GM23338 (cell line): ENCODE data around the gene ALS2. TPM values are rescaled to one million over a fixed set of nuclear protein-coding genes. Genes with fewer than 3 reads are reported as not detected.
A peak's percentile ranks its signal among the peaks of the same experiment; 100 is the strongest.

Experiments used
- ATAC-seq: fragments of 200-7000 bp; cut with Tn5 transposase; 3 replicates; pipeline ENCODE4 v1.9.1; 2020
- DNase-seq: peaks from one replicate; pipeline ENCODE4 v3.0.0-alpha.2; 2015; ENCODE audit warnings: low spot score
- H2AFZ ChIP-seq: fragments of 200-600 bp; sonication (generic); 2 replicates; pipeline ENCODE4 v1.8.0; 2016; ENCODE audit warnings: antibody characterized with exemption, mild to moderate bottlenecking, moderate library complexity
- H3F3A ChIP-seq: fragments of 200-600 bp; sonication (generic); replicated peaks from 2 replicates; pipeline ENCODE4 v1.8.0; 2017; ENCODE audit warnings: antibody characterized with exemption, mixed run types, low read depth
- H3K27ac ChIP-seq: fragments of 200-600 bp; sonication (generic); 2 replicates; pipeline ENCODE4 v1.6.1; 2016; ENCODE audit warnings: low read depth
- H3K27me3 ChIP-seq: fragments of 200-600 bp; sonication (generic); 2 replicates; pipeline ENCODE4 v1.8.0; 2016; ENCODE audit warnings: mild to moderate bottlenecking, mixed run types, moderate library complexity; ENCODE audit not compliant: insufficient read depth
- H3K36me3 ChIP-seq: fragments of 200-600 bp; sonication (generic); 2 replicates; pipeline ENCODE4 v1.8.0; 2016; ENCODE audit warnings: mild to moderate bottlenecking; ENCODE audit not compliant: insufficient read depth
- H3K4me1 ChIP-seq: fragments of 200-600 bp; sonication (generic); 2 replicates; pipeline ENCODE4 v1.8.0; 2016; ENCODE audit warnings: mild to moderate bottlenecking, moderate library complexity; ENCODE audit not compliant: insufficient read depth
- H3K4me2 ChIP-seq: fragments of 200-600 bp; sonication (generic); 2 replicates; pipeline ENCODE4 v1.7.1; 2017; ENCODE audit warnings: mixed run types
- H3K4me3 ChIP-seq: fragments of 200-600 bp; sonication (generic); 2 replicates; pipeline ENCODE4 v1.6.1; 2016; ENCODE audit warnings: mixed run types
- H3K79me2 ChIP-seq: fragments of 200-600 bp; sonication (generic); replicated peaks from 2 replicates; pipeline ENCODE4 v1.8.0; 2017; ENCODE audit warnings: mild to moderate bottlenecking; ENCODE audit not compliant: insufficient read depth
- H3K9me2 ChIP-seq: fragments of 200-600 bp; sonication (generic); 2 replicates; pipeline ENCODE4 v1.8.0; 2017; ENCODE audit not compliant: insufficient read depth
- H4K20me1 ChIP-seq: fragments of 200-600 bp; sonication (generic); replicated peaks from 2 replicates; pipeline ENCODE4 v1.8.0; 2017; ENCODE audit warnings: mild to moderate bottlenecking; ENCODE audit not compliant: insufficient read depth
- H3K27ac Mint-ChIP-seq: 2 replicates; pipeline ENCODE4 v1.8.0; 2020; ENCODE audit warnings: inconsistent platforms, mild to moderate bottlenecking, moderate library complexity, mixed read lengths
- H3K27me3 Mint-ChIP-seq: 3 replicates; pipeline ENCODE4 v1.8.0; 2022; ENCODE audit warnings: low read depth, mild to moderate bottlenecking, moderate library complexity, mixed read lengths, inconsistent platforms; ENCODE audit not compliant: insufficient read depth, poor library complexity
- H3K36me3 Mint-ChIP-seq: 3 replicates; pipeline ENCODE4 v1.8.0; 2021; ENCODE audit warnings: low read depth, mild to moderate bottlenecking, inconsistent platforms, moderate library complexity, mixed read lengths
- H3K4me1 Mint-ChIP-seq: 3 replicates; pipeline ENCODE4 v1.8.0; 2020; ENCODE audit warnings: mild to moderate bottlenecking, inconsistent platforms, mixed read lengths
- H3K4me3 Mint-ChIP-seq: 3 replicates; pipeline ENCODE4 v1.8.0; 2021; ENCODE audit warnings: moderate library complexity, mild to moderate bottlenecking, inconsistent platforms, mixed read lengths
- H3K9me3 Mint-ChIP-seq: 3 replicates; pipeline ENCODE4 v1.8.0; 2020; ENCODE audit warnings: moderate library complexity, mild to moderate bottlenecking, inconsistent platforms, mixed read lengths
- CREB1 ChIP-seq: fragments of 250-450 bp; sonication (Bioruptor Pico); IDR thresholded peaks from 2 replicates; pipeline ENCODE4 v1.5.0; 2020; ENCODE audit warnings: low read depth, mild to moderate bottlenecking, moderate library complexity
- CTCF ChIP-seq, 2 experiments: fragments of 200-600 bp in 1 of 2; sonication (generic) in 1 of 2; conservative IDR thresholded peaks; 2 replicates each; pipeline versions ENCODE4 v1.5.1 to v1.6.1; 2016 to 2017; ENCODE audit warnings: antibody characterized with exemption in 2 of 2, low read depth in 2 of 2, mild to moderate bottlenecking in 2 of 2, moderate library complexity in 1 of 2
- EZH2 ChIP-seq: fragments of 200-600 bp; sonication (generic); IDR thresholded peaks from one replicate; pipeline ENCODE4 v1.8.0; 2017; ENCODE audit warnings: antibody characterized with exemption, mild to moderate bottlenecking, low read depth; ENCODE audit not compliant: unreplicated experiment
- EZH2phosphoT487 ChIP-seq: fragments of 200-600 bp; sonication (generic); IDR thresholded peaks from one replicate; pipeline ENCODE4 v1.8.1; 2018; ENCODE audit warnings: antibody characterized with exemption; ENCODE audit not compliant: unreplicated experiment
- JUNB ChIP-seq: IDR thresholded peaks from one replicate; pipeline ENCODE4 v1.6.1; 2016; ENCODE audit warnings: antibody characterized with exemption; ENCODE audit not compliant: unreplicated experiment
- NANOG ChIP-seq: IDR thresholded peaks from 2 replicates; pipeline ENCODE4 v1.6.1; 2016; ENCODE audit warnings: antibody characterized with exemption, borderline replicate concordance
- POLR2AphosphoS5 ChIP-seq: IDR thresholded peaks from 2 replicates; pipeline ENCODE4 v1.6.1; 2016; ENCODE audit warnings: antibody characterized with exemption, low read depth
- REST ChIP-seq: IDR thresholded peaks from one replicate; pipeline ENCODE4 v1.6.1; 2018; ENCODE audit warnings: antibody characterized with exemption; ENCODE audit not compliant: unreplicated experiment
- STAT1 ChIP-seq: IDR thresholded peaks from one replicate; pipeline ENCODE4 v1.6.1; 2016; ENCODE audit warnings: antibody characterized with exemption; ENCODE audit not compliant: unreplicated experiment
- ZNF114 ChIP-seq: fragments of 250-450 bp; sonication (Bioruptor Pico); IDR thresholded peaks from 2 replicates; pipeline ENCODE4 v1.5.0; 2020; ENCODE audit warnings: mild to moderate bottlenecking, moderate library complexity
- ZNF331 ChIP-seq: fragments of 250-450 bp; sonication (Bioruptor Pico); IDR thresholded peaks from 2 replicates; pipeline ENCODE4 v1.5.0; 2020; ENCODE audit warnings: low read depth, mild to moderate bottlenecking, moderate library complexity
- ZNF462 ChIP-seq: fragments of 250-450 bp; sonication (Bioruptor Pico); IDR thresholded peaks from 2 replicates; pipeline ENCODE4 v1.5.0; 2020; ENCODE audit warnings: mild to moderate bottlenecking, moderate library complexity
- polyA plus RNA-seq: library from polyadenylated mRNA; unstranded; fragments of >200 nt; fragmentation: Nextera tagmentation; extraction: Ambion mirVana; gene quantifications from 2 replicates; pipeline ENCODE4 v1.2.1, GENCODE V29; 2016
- total RNA-seq: library from RNA; depleted of rRNA; stranded (reverse); fragments of >200 nt; shearing (Covaris generic); gene quantifications from 2 replicates; pipeline ENCODE4 v1.2.3, GENCODE V29; 2014
- TF ChIP-seq, protein P1 (sequence below): IDR thresholded peaks from 2 replicates; pipeline ENCODE4 v1.6.1; 2016; ENCODE audit warnings: antibody characterized with exemption

Gene ALS2
- total and polyA plus RNA-seq, 2 experiments from 2014 or later: 9.6 to 43.3 TPM

DNA sequence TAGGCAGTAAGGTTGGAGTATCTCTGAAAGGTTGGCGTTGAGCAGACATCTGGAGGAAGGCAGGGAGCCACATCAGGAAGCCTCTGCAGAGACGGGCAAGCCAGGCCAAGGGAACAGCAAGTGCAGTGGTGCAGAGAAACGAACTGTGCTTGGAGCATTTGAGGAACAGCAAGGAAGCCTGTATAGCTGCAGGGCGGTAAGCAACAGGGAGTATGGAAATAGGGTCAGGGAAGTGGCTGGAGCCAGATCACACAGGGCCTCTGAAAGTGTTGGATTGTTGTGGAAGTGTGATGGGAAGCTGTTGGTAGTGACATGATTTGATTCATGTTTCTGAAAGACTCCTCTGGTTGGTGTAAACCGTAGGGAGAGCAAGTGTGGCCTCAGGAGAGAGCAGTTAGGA lies 124.0 kb downstream of the ALS2 start:
- H3K9me2 ChIP-seq: no peaks in the 10 kb centered on the region
- H2AFZ ChIP-seq: 0 out of 2 replicates have a peak overlapping the region, but pooled peaks have one; percentile 28
- no peaks in the 10 kb centered on the region for H3K4me1 ChIP-seq
- Mint-ChIP-seq H3K9me3 (no peaks in the 10 kb centered on the region), H3K27ac (no peak overlapping the region), H3K27me3 (peaks cover 5% of the 10 kb centered on the region), H3K36me3 (no peaks in the 10 kb centered on the region), H3K4me1 (0 out of 3 replicates have a peak, but pooled peaks cover 4% of the 10 kb centered on the region), H3K4me3 (no peak overlapping the region)
- no peak overlapping the region for H3K4me3 ChIP-seq
- H3K79me2 ChIP-seq: no peaks in the 10 kb centered on the region
- DNase-seq (no peak), ATAC-seq (peak; percentile 61)
- H3K27ac ChIP-seq: no peak overlapping the region
- H3K27me3 ChIP-seq: no peaks in the 10 kb centered on the region
- H3F3A ChIP-seq: no peaks in the 10 kb centered on the region
- H4K20me1 ChIP-seq: no peaks in the 10 kb centered on the region
- no peak for TF ChIP-seq STAT1
- no peak for TF ChIP-seq POLR2AphosphoS5
- TF ChIP-seq, protein P1, sequence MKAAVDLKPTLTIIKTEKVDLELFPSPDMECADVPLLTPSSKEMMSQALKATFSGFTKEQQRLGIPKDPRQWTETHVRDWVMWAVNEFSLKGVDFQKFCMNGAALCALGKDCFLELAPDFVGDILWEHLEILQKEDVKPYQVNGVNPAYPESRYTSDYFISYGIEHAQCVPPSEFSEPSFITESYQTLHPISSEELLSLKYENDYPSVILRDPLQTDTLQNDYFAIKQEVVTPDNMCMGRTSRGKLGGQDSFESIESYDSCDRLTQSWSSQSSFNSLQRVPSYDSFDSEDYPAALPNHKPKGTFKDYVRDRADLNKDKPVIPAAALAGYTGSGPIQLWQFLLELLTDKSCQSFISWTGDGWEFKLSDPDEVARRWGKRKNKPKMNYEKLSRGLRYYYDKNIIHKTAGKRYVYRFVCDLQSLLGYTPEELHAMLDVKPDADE: no peak
- TF ChIP-seq ZNF331 (CRISPR knock-in tag): no peak
- TF ChIP-seq REST: no peak
- TF ChIP-seq CTCF (conservative IDR thresholded peaks at IDR 0.05; ENCODE audit: low read depth in 2 of 2): no peak
- no peak for TF ChIP-seq ZNF462 (CRISPR knock-in tag)
- TF ChIP-seq JUNB: no peak
- TF ChIP-seq EZH2phosphoT487: no peak
- TF ChIP-seq EZH2: no peak
- no peak for TF ChIP-seq ZNF114 (CRISPR knock-in tag)
- no peak for TF ChIP-seq NANOG
- TF ChIP-seq CREB1: no peak
- H3K4me2 ChIP-seq: no peak overlapping the region
- no peaks in the 10 kb centered on the region for H3K36me3 ChIP-seq
